ENCODE results near the gene CTU2.

DNA sequence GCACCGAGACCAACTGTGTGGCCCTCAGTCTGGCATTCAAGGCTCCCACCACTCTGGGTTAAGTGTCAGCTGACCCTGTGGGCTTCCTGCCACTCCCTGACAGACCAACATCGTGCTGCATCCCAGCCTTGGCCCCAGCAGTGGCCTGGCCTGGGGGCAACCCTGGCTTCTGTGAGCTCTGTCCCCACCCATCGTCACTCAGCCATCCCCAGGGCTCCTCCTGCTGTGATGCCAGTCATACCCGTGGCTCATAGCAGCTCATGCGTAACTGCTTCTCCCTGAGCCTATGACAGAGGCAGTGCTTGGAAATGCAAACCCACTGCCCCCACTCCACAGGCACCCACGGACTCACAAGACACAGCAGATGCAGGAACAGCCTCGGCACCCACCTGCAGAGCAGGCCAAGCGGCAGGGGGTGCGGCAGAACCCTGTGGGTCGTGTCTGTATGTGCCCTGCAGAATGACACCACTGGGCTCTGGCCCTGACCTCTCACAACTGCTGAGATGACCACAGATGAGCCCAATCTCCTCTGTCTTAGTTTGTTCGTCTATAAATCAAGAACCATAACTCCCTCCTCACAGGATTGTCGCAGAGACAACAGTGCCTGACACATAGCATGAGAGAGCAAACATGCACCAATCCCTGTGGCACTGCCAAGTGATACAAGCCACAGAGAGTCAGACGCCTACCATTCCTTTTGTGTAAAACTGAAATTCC is 52.1 kb downstream of the CTU2 start:
- TF ChIP-seq, protein P1, sequence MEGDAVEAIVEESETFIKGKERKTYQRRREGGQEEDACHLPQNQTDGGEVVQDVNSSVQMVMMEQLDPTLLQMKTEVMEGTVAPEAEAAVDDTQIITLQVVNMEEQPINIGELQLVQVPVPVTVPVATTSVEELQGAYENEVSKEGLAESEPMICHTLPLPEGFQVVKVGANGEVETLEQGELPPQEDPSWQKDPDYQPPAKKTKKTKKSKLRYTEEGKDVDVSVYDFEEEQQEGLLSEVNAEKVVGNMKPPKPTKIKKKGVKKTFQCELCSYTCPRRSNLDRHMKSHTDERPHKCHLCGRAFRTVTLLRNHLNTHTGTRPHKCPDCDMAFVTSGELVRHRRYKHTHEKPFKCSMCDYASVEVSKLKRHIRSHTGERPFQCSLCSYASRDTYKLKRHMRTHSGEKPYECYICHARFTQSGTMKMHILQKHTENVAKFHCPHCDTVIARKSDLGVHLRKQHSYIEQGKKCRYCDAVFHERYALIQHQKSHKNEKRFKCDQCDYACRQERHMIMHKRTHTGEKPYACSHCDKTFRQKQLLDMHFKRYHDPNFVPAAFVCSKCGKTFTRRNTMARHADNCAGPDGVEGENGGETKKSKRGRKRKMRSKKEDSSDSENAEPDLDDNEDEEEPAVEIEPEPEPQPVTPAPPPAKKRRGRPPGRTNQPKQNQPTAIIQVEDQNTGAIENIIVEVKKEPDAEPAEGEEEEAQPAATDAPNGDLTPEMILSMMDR (IDR thresholded peaks at IDR 0.05): no peak
- TF ChIP-seq POLR2A (IDR thresholded peaks at IDR 0.05): no peak

Data from esophagus squamous epithelium (tissue), 4 donors.